ENCODE results near the gene DPP9. TPM values are rescaled to one million over a fixed set of nuclear protein-coding genes. Genes with fewer than 3 reads are reported as not detected.
A peak's percentile ranks its signal among the peaks of the same experiment; 100 is the strongest.

DPP9 gene
- total RNA-seq, 4 donors from 2014 or later, result 32.0 to 50.7 (median 42.9) TPM

- H3K9me3 ChIP-seq, result no peaks in the 10 kb centered on the region
- no peak overlapping the region for H3K4me3 ChIP-seq (replicated peaks in 1 of 3)
- 100% methylated on average over 1 of the region's 1 CpG for WGBS, 2 donors
- H3K27ac ChIP-seq, result no peak overlapping the region
- TF ChIP-seq POLR2A (IDR thresholded peaks at IDR 0.05) (no peak), CTCF (IDR thresholded peaks at IDR 0.05) (peak in 4 of 6 experiments; percentile 21 to 43 (median 23))
- no peaks in the 10 kb centered on the region for H3K27me3 ChIP-seq
- no peaks in the 10 kb centered on the region for H3K36me3 ChIP-seq
- intact Hi-C loops (cut with DNase I), result loop anchor here (5.0 kb wide), 1 partner anchor 57 kb away; no protein-coding TSS in a partner anchor
- no peaks in the 10 kb centered on the region for H3K4me1 ChIP-seq
- no peak for DNase-seq
Measured at GRCh38 chr19:4730740-4731171, 7.1 kb upstream of the DPP9 start.

- Histone ChIP-seq H3K27me3 (no peaks in the 10 kb centered on the region), H3K4me1 (no peaks in the 10 kb centered on the region), H3K9me3 (no peaks in the 10 kb centered on the region), H3K4me3 (replicated peaks in 1 of 3) (no peak overlapping the region), H3K36me3 (no peaks in the 10 kb centered on the region), H3K27ac (no peak overlapping the region)
- WGBS, 2 donors, result 70 to 76% methylated on average over 10 of the region's 10 CpGs
- DNase-seq, result no peak
- no peak for TF ChIP-seq CTCF (IDR thresholded peaks at IDR 0.05)
- no peak for TF ChIP-seq POLR2A (IDR thresholded peaks at IDR 0.05)
- intact Hi-C loops (cut with DNase I), result no loop called here
Measured at GRCh38 chr19:4728871-4729270, 5.2 kb upstream of the DPP9 start.

GRCh38 chr19:4722671-4723594 is 709 bp downstream of the DPP9 start:
- Histone ChIP-seq H3K4me1 (peaks cover 9 to 10% of the 10 kb centered on the region in 2 donors), H3K4me3 (replicated peaks in 1 of 3) (peak overlapping the region; percentile 45 to 96 (median 87)), H3K27me3 (no peaks in the 10 kb centered on the region), H3K27ac (peak overlapping the region in 2 of 3 donors; percentile 77 to 82), H3K9me3 (no peaks in the 10 kb centered on the region), H3K36me3 (peaks cover 15 to 18% of the 10 kb centered on the region in 2 donors)
- WGBS, 2 donors, result 1 to 2% methylated on average over 20 to 26 of the region's 28 CpGs
- intact Hi-C loops (cut with DNase I), result loop anchor here (5.0 kb wide), 1 partner anchor 69 kb away; the partner anchor contains the start of gene FEM1A
- no peak for TF ChIP-seq POLR2A (IDR thresholded peaks at IDR 0.05)
- no peak for TF ChIP-seq CTCF (IDR thresholded peaks at IDR 0.05)
- peak; percentile 15 to 17 for DNase-seq

GRCh38 chr19:4721196-4721595 is 2.4 kb downstream of the DPP9 start:
- no peak for DNase-seq
- H3K27me3 ChIP-seq, result no peaks in the 10 kb centered on the region
- intact Hi-C loops (cut with DNase I), result loop anchor here (5.0 kb wide), 1 partner anchor 71 kb away; the partner anchor contains the start of gene FEM1A
- H3K27ac ChIP-seq, result no peak overlapping the region
- no peak overlapping the region for H3K4me3 ChIP-seq (replicated peaks in 1 of 3)
- H3K9me3 ChIP-seq, result no peaks in the 10 kb centered on the region
- H3K36me3 ChIP-seq, result peaks cover 24 to 29% of the 10 kb centered on the region in 2 donors
- H3K4me1 ChIP-seq, result peaks cover 9 to 10% of the 10 kb centered on the region in 2 donors
- 88 to 96% methylated on average over 4 to 6 of the region's 6 CpGs for WGBS, 2 donors
- TF ChIP-seq CTCF (IDR thresholded peaks at IDR 0.05) (no peak), POLR2A (IDR thresholded peaks at IDR 0.05) (no peak)

Measured in thyroid gland (tissue), 4 donors.